ENCODE data around the gene USP17L25. TPM values are rescaled to one million over a fixed set of nuclear protein-coding genes. Genes with fewer than 3 reads are reported as not detected.
"Not testable (repeated sequence)": the region's sequence is repeated elsewhere in the genome, so short reads cannot be mapped to it uniquely, and the experiment has no call there.

USP17L25 gene
- total RNA-seq, result not detected
- polyA plus RNA-seq, result not detected
- long read RNA-seq, donor 1, result 0 reads
- long read RNA-seq, donor 2, result 0 reads
- long read RNA-seq, donor 3, result 0 reads
- long read RNA-seq, donor 4, result 0 reads

- H3K4me1 ChIP-seq (ENCODE audit: control insufficient read depth, insufficient read depth, low read length); H3K9me3 ChIP-seq (ENCODE audit: control insufficient read depth, low read length); H3K27me3 ChIP-seq (ENCODE audit: control insufficient read depth, insufficient read depth); H3K4me3 ChIP-seq (ENCODE audit: low read length); ATAC-seq; intact Hi-C loops (cut with DNase I); H3K27ac ChIP-seq (ENCODE audit: low read length); DNase-seq: not testable (repeated sequence)
- no CpG with 5 or more reads among the region's 15 CpGs for WGBS
Observed at GRCh38 chr4:9329611-9330010, at the start of gene USP17L25. TSS of gene USP17L25 (plus strand) at chr4:9329911. CDS start at chr4:9329911, 0 bp downstream.

GRCh38 chr4:9324191-9324590 lies 5.5 kb upstream of the USP17L25 start:
- H3K4me1 ChIP-seq (ENCODE audit: control insufficient read depth, insufficient read depth, low read length); H3K27me3 ChIP-seq (ENCODE audit: control insufficient read depth, insufficient read depth); H3K27ac ChIP-seq (ENCODE audit: low read length); DNase-seq; H3K4me3 ChIP-seq (ENCODE audit: low read length); H3K9me3 ChIP-seq (ENCODE audit: control insufficient read depth, low read length); ATAC-seq; intact Hi-C loops (cut with DNase I): not testable (repeated sequence)
- WGBS, result 90% methylated on average over 1 of the region's 13 CpGs

GRCh38 chr4:9324865-9325264 lies 4.8 kb upstream of the USP17L25 start, which contains the start of gene USP17L24:
TSS of gene USP17L24 (plus strand) at chr4:9325165. CDS start at chr4:9325165, 0 bp downstream.
- DNase-seq; H3K27ac ChIP-seq (ENCODE audit: low read length); H3K9me3 ChIP-seq (ENCODE audit: control insufficient read depth, low read length); H3K27me3 ChIP-seq (ENCODE audit: control insufficient read depth, insufficient read depth); H3K4me3 ChIP-seq (ENCODE audit: low read length); intact Hi-C loops (cut with DNase I); H3K4me1 ChIP-seq (ENCODE audit: control insufficient read depth, insufficient read depth, low read length); ATAC-seq: not testable (repeated sequence)
- no CpG with 5 or more reads among the region's 15 CpGs for WGBS

- H3K27me3 ChIP-seq (ENCODE audit: control insufficient read depth, insufficient read depth); H3K27ac ChIP-seq (ENCODE audit: low read length); H3K4me1 ChIP-seq (ENCODE audit: control insufficient read depth, insufficient read depth, low read length); DNase-seq; intact Hi-C loops (cut with DNase I); H3K4me3 ChIP-seq (ENCODE audit: low read length); ATAC-seq; H3K9me3 ChIP-seq (ENCODE audit: control insufficient read depth, low read length): not testable (repeated sequence)
- 91% methylated on average over 10 of the region's 15 CpGs for WGBS
Observed at GRCh38 chr4:9334358-9334757, 4.6 kb downstream of the USP17L25 start, which contains the start of gene USP17L26. TSS of gene USP17L26 (plus strand) at chr4:9334658. CDS start at chr4:9334658, 0 bp downstream.

- H3K4me3 ChIP-seq (ENCODE audit: low read length); DNase-seq; H3K9me3 ChIP-seq (ENCODE audit: control insufficient read depth, low read length); H3K27ac ChIP-seq (ENCODE audit: low read length); H3K27me3 ChIP-seq (ENCODE audit: control insufficient read depth, insufficient read depth); ATAC-seq; intact Hi-C loops (cut with DNase I); H3K4me1 ChIP-seq (ENCODE audit: control insufficient read depth, insufficient read depth, low read length): not testable (repeated sequence)
- no CpG with 5 or more reads among the region's 15 CpGs for WGBS
Observed at GRCh38 chr4:9339103-9339502, 9.4 kb downstream of the USP17L25 start, which contains the start of gene USP17L5. TSS of gene USP17L5 (plus strand) at chr4:9339403. CDS start at chr4:9339403, 0 bp downstream.

GRCh38 chr4:9343848-9344247 lies 14.1 kb downstream of the USP17L25 start, which contains the start of gene USP17L27:
TSS of gene USP17L27 (plus strand) at chr4:9344148. CDS start at chr4:9344148, 0 bp downstream.
- H3K27me3 ChIP-seq (ENCODE audit: control insufficient read depth, insufficient read depth); ATAC-seq; intact Hi-C loops (cut with DNase I); H3K4me3 ChIP-seq (ENCODE audit: low read length); H3K4me1 ChIP-seq (ENCODE audit: control insufficient read depth, insufficient read depth, low read length); H3K9me3 ChIP-seq (ENCODE audit: control insufficient read depth, low read length); H3K27ac ChIP-seq (ENCODE audit: low read length); DNase-seq: not testable (repeated sequence)
- no CpG with 5 or more reads among the region's 15 CpGs for whole genome bisulfite sequencing

GRCh38 chr4:9348593-9348992 lies 18.9 kb downstream of the USP17L25 start, which contains the start of gene USP17L28:
TSS of gene USP17L28 (plus strand) at chr4:9348893. CDS start at chr4:9348893, 0 bp downstream.
- H3K4me3 ChIP-seq (ENCODE audit: low read length); ATAC-seq; H3K27ac ChIP-seq (ENCODE audit: low read length); DNase-seq; intact Hi-C loops (cut with DNase I); H3K4me1 ChIP-seq (ENCODE audit: control insufficient read depth, insufficient read depth, low read length); H3K27me3 ChIP-seq (ENCODE audit: control insufficient read depth, insufficient read depth); H3K9me3 ChIP-seq (ENCODE audit: control insufficient read depth, low read length): not testable (repeated sequence)
- WGBS, result no CpG with 5 or more reads among the region's 15 CpGs

GRCh38 chr4:9350866-9351265 lies 21.2 kb downstream of the USP17L25 start:
- H3K4me3 ChIP-seq (ENCODE audit: low read length); ATAC-seq; H3K27me3 ChIP-seq (ENCODE audit: control insufficient read depth, insufficient read depth); DNase-seq; intact Hi-C loops (cut with DNase I); H3K4me1 ChIP-seq (ENCODE audit: control insufficient read depth, insufficient read depth, low read length); H3K9me3 ChIP-seq (ENCODE audit: control insufficient read depth, low read length); H3K27ac ChIP-seq (ENCODE audit: low read length): not testable (repeated sequence)
- 94% methylated on average over 13 of the region's 18 CpGs for WGBS

- H3K9me3 ChIP-seq (ENCODE audit: control insufficient read depth, low read length); ATAC-seq; intact Hi-C loops (cut with DNase I); DNase-seq; H3K27me3 ChIP-seq (ENCODE audit: control insufficient read depth, insufficient read depth); H3K27ac ChIP-seq (ENCODE audit: low read length); H3K4me1 ChIP-seq (ENCODE audit: control insufficient read depth, insufficient read depth, low read length); H3K4me3 ChIP-seq (ENCODE audit: low read length): not testable (repeated sequence)
- no CpG with 5 or more reads among the region's 15 CpGs for WGBS
Observed at GRCh38 chr4:9353338-9353737, 23.6 kb downstream of the USP17L25 start, which contains the start of gene USP17L29. TSS of gene USP17L29 (plus strand) at chr4:9353638. CDS start at chr4:9353638, 0 bp downstream.

- intact Hi-C loops (cut with DNase I); H3K4me1 ChIP-seq (ENCODE audit: control insufficient read depth, insufficient read depth, low read length); H3K27ac ChIP-seq (ENCODE audit: low read length); H3K27me3 ChIP-seq (ENCODE audit: control insufficient read depth, insufficient read depth); ATAC-seq; H3K4me3 ChIP-seq (ENCODE audit: low read length); H3K9me3 ChIP-seq (ENCODE audit: control insufficient read depth, low read length); DNase-seq: not testable (repeated sequence)
- no CpG with 5 or more reads among the region's 15 CpGs for WGBS
Observed at GRCh38 chr4:9362829-9363228, 33.1 kb downstream of the USP17L25 start, which contains the start of gene USP17L30. TSS of gene USP17L30 (plus strand) at chr4:9363129. CDS start at chr4:9363129, 0 bp downstream.

- H3K27me3 ChIP-seq (ENCODE audit: control insufficient read depth, insufficient read depth); H3K9me3 ChIP-seq (ENCODE audit: control insufficient read depth, low read length); H3K4me1 ChIP-seq (ENCODE audit: control insufficient read depth, insufficient read depth, low read length); intact Hi-C loops (cut with DNase I); H3K4me3 ChIP-seq (ENCODE audit: low read length); H3K27ac ChIP-seq (ENCODE audit: low read length); ATAC-seq; DNase-seq: not testable (repeated sequence)
- 51% methylated on average over 1 of the region's 1 CpG for WGBS
Observed at GRCh38 chr4:9379881-9380280, 50.2 kb downstream of the USP17L25 start.

Data from right cardiac atrium (tissue), 5 donors.